Measurements from ENCODE around the gene GMEB1.
A peak's percentile ranks its signal among the peaks of the same experiment; 100 is the strongest.
"Not testable (repeated sequence)": the region's sequence is repeated elsewhere in the genome, so short reads cannot be mapped to it uniquely, and the experiment has no call there.

The GMEB1 gene

GRCh38 chr1:28656335-28656734 lies 12.2 kb upstream of the GMEB1 start:
- DNase-seq (ENCODE audit: insufficient read length, low spot score) (no peak), FAIRE-seq (no peak)
- TF ChIP-seq POLR2A (IDR thresholded peaks at IDR 0.05; ENCODE audit: low read depth, low read length) = no peak

- no peak for TF ChIP-seq POLR2A (IDR thresholded peaks at IDR 0.05; ENCODE audit: low read depth, low read length)
- no peak for FAIRE-seq
- no peak for DNase-seq (ENCODE audit: insufficient read length, low spot score)
Measured at GRCh38 chr1:28663871-28664470, 4.6 kb upstream of the GMEB1 start.

- no peak for TF ChIP-seq POLR2A (IDR thresholded peaks at IDR 0.05; ENCODE audit: low read depth, low read length)
- FAIRE-seq (no peak), DNase-seq (ENCODE audit: insufficient read length, low spot score) (no peak)
Measured at GRCh38 chr1:28666806-28667205, 1.8 kb upstream of the GMEB1 start.

- peak; percentile 48; the same call in 1 of the 2 replicates for TF ChIP-seq POLR2A (IDR thresholded peaks at IDR 0.05; ENCODE audit: low read depth, low read length)
- FAIRE-seq = no peak
- peak; percentile 63 for DNase-seq (ENCODE audit: insufficient read length, low spot score)
Measured at GRCh38 chr1:28668956-28669723, 556 bp downstream of the GMEB1 start.

- TF ChIP-seq POLR2A (IDR thresholded peaks at IDR 0.05; ENCODE audit: low read depth, low read length) = no peak
- FAIRE-seq (no peak), DNase-seq (ENCODE audit: insufficient read length, low spot score) (no peak)
Measured at GRCh38 chr1:28671254-28671780, 2.7 kb downstream of the GMEB1 start.

- not testable (repeated sequence) for FAIRE-seq
Measured at GRCh38 chr1:28672971-28673370, 4.4 kb downstream of the GMEB1 start.

GRCh38 chr1:28675924-28676257 lies 7.3 kb downstream of the GMEB1 start:
- no peak for FAIRE-seq
- DNase-seq (ENCODE audit: insufficient read length, low spot score) = no peak
- no peak for TF ChIP-seq POLR2A (IDR thresholded peaks at IDR 0.05; ENCODE audit: low read depth, low read length)

More at GRCh38 chr1:28672971-28673370, 4.4 kb downstream of the GMEB1 start:
- not testable (repeated sequence) for DNase-seq (ENCODE audit: insufficient read length, low spot score)

- DNase-seq (ENCODE audit: insufficient read length, low spot score) (no peak), FAIRE-seq (no peak)
- TF ChIP-seq POLR2A (IDR thresholded peaks at IDR 0.05; ENCODE audit: low read depth, low read length) = no peak
Measured at GRCh38 chr1:28680151-28680550, 11.6 kb downstream of the GMEB1 start.

- DNase-seq (ENCODE audit: insufficient read length, low spot score) (no peak), FAIRE-seq (no peak)
- no peak for TF ChIP-seq POLR2A (IDR thresholded peaks at IDR 0.05; ENCODE audit: low read depth, low read length)
Measured at GRCh38 chr1:28682840-28683239, 14.3 kb downstream of the GMEB1 start.

- FAIRE-seq (no peak), DNase-seq (ENCODE audit: insufficient read length, low spot score) (no peak)
- TF ChIP-seq POLR2A (IDR thresholded peaks at IDR 0.05; ENCODE audit: low read depth, low read length) = no peak
Measured at GRCh38 chr1:28684937-28685336, 16.4 kb downstream of the GMEB1 start.

- not testable (repeated sequence) for DNase-seq (ENCODE audit: insufficient read length, low spot score); FAIRE-seq
Measured at GRCh38 chr1:28691627-28692026, 23.0 kb downstream of the GMEB1 start.

GRCh38 chr1:28703629-28704028 lies 35.0 kb downstream of the GMEB1 start:
- TF ChIP-seq POLR2A (IDR thresholded peaks at IDR 0.05; ENCODE audit: low read depth, low read length) = no peak
- FAIRE-seq (no peak), DNase-seq (ENCODE audit: insufficient read length, low spot score) (no peak)

GRCh38 chr1:28716336-28716735 lies 47.8 kb downstream of the GMEB1 start:
- FAIRE-seq = no peak

GRCh38 chr1:28718166-28718565 lies 49.6 kb downstream of the GMEB1 start:
- DNase-seq (ENCODE audit: insufficient read length, low spot score) (no peak), FAIRE-seq (no peak)
- no peak for TF ChIP-seq POLR2A (IDR thresholded peaks at IDR 0.05; ENCODE audit: low read depth, low read length)

More at GRCh38 chr1:28716336-28716735, 47.8 kb downstream of the GMEB1 start:
- no peak for TF ChIP-seq POLR2A (IDR thresholded peaks at IDR 0.05; ENCODE audit: low read depth, low read length)
- no peak for DNase-seq (ENCODE audit: insufficient read length, low spot score)

All from H54 (cell line).